Measurements from ENCODE around the gene DDX47.
"Not testable (repeated sequence)": the region's sequence is repeated elsewhere in the genome, so short reads cannot be mapped to it uniquely, and the experiment has no call there.

DDX47 gene

DNA sequence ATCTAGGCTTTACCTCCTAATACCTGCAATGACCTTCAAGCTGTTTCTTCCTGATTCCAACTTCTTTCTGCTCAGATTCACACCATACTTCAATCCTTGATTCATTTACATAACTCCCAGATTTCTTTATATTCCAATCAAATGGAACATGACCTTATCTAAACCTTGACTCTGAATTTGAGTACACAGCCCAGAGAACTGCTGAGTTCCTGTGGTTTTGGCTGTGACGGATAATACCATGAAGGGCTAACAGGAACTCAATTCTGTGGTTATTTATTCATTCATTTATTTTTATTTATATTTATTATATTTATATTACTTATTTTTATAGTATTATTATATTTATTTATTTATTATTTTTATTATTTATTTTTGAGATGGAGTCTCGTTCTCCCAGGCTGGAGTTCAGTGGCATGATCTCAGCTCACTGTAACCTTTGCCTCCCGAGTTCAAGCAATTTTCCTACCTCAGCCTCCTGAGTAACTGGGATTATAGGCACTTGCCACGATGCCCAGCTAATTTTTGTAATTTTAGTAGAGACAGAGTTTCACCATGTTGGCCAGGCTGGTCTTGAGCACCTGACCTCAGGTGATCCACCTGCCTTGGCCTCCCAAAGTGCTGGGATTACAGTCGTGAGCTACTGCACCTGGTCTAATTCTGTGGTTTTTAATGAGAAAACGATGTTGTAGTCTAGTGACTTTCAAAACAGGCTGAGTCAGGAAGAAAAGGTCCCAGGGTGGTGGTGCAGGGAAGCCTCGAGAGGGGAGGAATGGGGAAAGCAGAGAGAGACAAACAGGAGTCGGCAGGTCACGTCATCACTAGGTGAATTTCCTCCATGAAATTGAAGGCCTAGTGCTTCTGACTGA lies 16.0 kb upstream of the DDX47 start:
- no peak for DNase-seq (ENCODE audit: low read depth)

DNA sequence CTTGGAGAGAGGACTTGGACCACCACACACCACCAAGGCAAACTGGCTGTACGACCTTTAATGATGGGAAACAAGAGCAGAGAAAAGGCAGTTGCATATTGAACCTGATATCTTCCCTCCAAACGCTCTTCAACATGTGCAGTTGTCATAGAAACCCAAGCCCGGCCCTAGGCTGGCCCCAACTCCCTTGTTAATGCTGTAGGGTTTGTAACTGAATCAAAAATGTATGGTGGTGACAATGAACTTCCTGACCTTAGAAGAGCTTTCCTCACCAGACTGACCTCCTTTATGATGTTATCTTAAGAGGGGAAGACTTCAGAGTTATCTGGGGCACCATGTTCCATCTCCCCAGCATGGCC lies 15.4 kb upstream of the DDX47 start:
- DNase-seq (ENCODE audit: low read depth) = no peak

DNA sequence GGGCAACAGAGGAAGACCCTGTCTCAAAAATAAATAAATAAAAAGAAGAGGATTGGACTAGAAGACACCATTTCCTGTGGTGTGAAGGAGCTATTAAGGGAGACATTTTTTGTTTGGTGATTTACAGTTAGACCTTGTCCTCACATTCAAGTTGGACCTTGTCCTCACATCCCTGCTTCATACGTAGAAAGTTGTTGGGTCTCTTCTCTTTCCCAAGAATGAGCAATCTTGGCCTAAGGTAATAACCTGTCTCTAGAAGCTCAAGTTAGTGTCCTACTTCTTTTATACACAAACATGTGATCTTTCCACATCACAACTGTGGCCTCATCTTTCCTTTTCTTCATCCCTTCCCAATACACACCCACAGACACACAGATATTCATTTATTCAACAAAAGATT lies 14.7 kb upstream of the DDX47 start:
- DNase-seq (ENCODE audit: low read depth) = no peak

DNA sequence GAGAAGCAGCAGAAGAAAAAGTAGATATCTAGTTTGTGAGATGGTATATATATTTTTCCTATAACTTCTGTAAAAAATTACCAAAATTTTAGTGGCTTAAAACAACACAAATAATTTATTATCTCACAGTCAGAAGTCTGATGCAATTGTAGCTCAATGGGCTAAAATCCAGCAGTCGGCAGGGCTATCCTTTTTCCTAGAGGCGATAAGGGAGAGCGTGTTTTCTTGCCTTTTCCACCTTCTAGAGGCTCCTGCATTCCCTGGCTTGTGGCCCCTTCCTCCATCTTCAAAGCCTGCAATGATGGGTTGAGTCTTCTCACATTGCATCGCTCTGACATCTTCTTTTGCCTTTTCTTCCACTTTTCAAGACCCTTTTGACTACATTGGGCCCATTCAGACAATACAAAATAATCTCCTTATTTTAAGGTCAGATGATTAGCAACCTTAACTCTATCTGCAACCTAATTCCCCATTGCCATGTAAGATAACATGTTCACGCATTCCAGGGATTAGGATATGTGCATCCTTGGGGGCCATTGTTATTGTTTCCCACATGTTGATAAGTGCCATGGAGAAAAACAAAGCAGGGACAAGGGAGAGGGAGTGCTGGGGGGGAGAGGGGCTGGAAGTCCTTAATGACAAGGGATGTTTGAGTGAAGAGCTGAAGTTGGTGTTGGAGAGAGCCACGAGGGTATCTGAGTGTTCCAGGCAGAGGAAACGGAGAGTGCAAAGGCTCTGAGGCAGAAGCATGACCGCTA lies 13.8 kb upstream of the DDX47 start:
- DNase-seq (ENCODE audit: low read depth) = no peak

DNA sequence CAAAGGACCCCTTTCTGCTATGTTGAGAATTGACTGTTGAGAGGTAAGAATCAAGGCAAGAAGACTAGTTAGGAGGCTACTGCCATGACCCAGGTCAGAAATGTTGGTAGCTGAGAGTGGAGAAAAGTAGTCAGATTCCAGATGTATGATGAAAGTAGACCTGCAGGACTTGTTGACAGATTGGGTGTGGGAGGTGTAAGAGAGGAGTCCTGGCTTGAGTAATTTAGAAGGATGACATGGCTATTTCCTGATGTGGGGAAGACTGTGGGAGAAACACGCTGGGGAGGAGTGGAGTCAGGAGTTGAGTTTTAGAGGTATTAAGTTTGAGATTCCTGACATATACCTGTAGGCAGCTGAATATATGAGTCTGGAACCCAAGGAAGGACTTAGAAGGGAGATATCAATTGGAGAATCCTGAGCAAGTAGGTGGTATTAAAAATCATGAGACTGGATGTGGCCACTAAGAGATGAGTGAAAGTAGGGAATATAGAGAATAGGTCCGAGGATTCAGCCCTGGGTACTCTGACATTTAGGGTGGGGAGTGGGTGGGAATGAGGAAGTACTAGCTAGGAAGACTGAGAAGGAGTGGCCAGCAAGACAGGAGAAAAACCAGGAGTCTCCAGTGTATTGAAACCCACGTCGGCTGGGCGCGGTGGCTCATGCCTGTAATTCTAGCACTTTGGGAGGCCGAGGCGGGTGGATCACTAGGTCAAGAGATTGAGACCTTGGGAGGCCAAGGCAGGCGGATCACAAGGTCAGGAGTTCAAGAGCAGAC lies 12.6 kb upstream of the DDX47 start:
- DNase-seq (ENCODE audit: low read depth) = no peak

DNA sequence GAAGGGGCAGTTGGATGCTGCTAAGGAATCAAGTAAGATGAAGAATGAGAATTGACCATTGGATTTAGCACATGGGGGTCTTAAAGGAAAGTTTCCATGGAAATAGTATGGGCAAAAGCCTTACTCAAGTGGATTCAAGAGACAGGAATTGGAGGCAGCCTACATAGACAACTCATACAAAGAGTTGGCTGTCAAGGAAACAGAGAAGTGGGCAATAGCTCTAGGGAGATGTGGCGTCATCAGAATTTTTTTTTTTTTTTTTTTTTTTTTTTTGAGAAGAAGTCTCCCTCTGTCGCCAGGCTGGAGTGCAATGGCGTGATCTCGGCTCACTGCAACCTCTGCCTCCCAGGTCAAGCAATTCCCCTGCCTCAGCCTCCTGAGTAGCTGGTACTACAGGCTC lies 11.5 kb upstream of the DDX47 start:
- not testable (repeated sequence) for DNase-seq (ENCODE audit: low read depth)

DNA sequence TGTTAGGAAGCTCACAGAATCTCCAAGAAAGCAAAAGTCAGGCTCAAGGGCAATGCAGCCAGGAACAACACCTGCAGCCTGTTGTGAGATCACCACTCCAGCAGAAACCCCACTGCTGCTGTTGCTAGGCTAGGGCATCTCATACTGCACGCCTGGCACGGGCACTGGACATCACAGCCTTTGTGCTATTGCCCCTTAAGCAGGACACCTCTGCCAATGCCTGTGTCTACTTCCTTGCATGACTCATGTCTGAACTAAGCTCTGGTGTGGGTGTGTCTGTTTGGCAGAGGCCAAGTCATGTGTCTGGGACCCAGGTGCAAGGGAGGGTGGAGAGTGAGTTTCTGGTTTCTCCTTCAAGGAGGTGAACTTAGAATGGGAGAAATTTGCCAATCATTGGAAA lies 10.0 kb upstream of the DDX47 start:
- DNase-seq (ENCODE audit: low read depth) = no peak

DNA sequence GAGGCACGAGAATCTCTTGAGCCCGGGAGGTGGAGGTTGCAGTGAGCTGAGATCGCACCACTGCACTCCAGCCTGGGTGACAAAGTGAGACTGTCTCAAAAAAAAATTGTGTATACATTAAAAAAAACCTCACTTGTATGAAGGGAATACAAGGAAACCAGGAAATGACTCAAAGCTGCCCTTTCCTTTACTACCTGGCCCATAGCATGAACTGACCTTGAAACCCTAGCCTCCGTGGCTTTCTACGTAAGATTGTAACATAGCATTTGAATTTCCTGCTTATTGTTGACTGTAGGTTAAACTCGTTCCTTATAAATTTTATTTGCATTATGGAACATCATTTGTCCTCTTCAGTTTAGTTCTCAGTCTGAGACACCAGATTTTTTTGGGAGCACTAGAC lies 9.1 kb upstream of the DDX47 start:
- DNase-seq (ENCODE audit: low read depth) = no peak

DNA sequence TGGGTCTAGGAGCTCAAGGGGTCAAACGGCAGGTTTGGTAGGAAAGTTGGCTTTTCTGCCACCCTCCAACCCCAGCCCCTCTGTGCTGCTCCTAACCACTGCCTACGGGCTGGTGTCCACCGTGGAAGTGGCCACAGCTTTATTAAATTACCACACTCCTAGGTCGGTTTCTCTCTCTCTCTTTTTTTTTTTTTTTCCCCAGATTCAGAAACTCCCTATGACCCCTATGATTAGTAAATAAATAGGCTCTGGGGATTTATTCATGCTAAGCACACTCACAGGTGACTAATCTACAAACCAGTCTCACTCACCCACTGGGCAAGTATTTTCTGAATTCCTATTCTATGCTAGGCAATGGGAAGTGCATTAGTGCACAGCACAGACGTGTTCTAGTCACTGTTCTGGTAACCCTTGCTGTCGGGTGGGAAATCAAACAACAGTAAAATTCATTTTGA lies 8.7 kb upstream of the DDX47 start:
- peak; percentile 72 for DNase-seq (ENCODE audit: low read depth)

DNA sequence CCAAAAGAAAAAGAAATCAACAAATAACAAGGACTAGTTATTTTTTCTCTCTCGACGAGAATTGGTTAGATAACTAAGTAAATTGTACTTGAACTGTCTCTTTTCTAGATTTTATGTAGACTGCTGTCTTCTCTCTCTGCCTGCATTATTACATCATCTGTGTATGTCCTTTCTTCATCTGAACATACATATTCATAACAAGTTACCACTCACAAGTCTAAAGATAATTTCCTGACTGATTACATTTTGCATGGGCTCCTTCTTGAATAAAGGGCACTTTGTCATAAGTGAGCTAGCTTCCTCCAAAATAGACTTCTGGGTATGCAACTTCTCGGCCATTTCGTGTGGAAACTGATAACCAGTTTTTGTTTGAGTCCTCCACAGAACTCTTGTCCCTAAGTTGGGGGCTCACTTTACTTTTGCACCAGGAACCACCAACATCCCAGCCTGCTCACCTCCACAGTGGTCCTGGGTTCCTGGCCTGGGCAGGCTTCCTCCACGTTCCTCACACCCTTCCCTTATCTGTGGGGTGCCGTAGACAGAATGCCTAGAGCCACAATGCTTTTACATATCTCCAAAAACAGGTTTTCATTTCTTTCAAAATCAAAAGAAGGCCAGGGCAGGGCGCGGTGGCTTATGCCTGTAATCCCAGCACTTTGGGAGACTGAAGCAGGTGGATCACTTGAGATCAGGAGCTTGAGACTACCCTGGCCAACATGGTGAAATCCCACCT lies 6.2 kb upstream of the DDX47 start:
- DNase-seq (ENCODE audit: low read depth) = no peak

DNA sequence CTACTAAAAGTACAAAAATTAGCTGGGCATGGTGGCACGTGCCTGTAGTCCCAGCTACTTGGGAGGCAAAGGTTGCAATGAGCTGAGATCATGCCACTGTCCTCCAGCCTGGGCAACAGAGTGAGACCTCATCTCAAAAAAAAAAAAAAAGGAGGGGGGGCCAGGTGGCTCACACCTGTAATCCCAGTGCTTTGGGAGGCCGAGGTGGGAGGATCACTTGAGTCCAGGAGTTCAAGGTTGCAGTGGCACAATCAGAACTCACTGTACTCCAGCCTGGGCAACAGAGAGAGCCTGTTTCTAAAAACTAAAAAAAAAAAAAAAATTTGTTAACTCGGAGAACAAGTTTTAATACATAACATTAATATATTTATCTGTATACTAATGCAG lies 5.6 kb upstream of the DDX47 start:
- DNase-seq (ENCODE audit: low read depth) = not testable (repeated sequence)

DNA sequence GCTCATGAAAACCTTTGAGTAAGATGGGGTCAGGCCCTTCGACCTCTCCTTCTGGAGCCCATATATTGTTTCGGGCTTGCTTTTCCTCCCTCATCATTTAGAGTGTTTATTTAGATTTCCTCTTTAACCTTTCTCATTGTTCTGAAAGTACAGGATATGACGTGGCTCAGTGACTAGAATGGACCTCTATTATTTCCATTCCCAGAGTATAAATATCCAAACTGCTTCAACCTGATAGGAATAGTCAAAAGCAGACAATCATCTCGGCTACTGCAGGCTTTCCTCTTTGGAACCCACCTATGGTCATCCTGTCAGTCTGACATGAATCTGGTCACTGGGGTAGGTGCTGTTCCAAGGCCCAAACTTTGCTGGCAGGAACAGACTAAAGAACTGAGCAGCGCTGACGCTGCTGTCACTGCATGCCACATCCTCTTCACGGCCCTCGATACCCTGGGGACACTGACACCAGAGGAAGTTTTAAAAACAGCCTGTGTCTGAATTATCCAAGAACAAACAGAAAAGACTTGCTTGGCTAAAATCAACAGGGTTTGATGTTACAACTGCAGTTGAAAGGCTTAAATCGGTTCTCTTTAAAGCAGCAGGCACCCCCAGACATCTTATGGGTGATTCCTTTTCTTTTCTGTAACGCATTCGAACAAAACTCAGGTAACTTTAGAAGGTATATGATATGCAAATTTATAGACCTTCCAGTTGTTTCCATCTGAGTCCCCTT lies 5.0 kb upstream of the DDX47 start:
- no peak for DNase-seq (ENCODE audit: low read depth)

DNA sequence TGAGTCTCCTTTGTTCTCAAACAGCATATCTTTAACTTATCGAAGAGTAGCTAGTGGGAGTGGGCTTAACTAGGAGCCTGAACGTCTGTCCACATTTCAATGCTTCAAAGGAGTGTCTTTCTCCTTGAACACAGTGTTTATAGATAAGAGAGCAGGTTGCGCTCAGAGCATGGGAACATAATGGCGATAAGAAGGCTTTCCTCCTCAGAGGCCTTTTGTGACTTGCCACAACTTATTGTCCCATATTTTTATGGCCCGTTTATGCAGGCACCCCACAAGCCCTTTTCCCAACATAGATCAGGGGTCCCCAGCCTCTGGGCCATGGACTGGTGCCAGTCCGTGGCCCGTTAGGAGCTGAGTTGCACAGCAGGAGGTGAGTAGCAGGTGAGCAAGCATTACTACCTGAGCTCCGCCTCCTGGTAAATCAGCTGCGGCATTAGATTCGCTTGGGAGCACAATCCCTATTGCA lies 2.6 kb upstream of the DDX47 start:
- no peak for DNase-seq (ENCODE audit: low read depth)

DNA sequence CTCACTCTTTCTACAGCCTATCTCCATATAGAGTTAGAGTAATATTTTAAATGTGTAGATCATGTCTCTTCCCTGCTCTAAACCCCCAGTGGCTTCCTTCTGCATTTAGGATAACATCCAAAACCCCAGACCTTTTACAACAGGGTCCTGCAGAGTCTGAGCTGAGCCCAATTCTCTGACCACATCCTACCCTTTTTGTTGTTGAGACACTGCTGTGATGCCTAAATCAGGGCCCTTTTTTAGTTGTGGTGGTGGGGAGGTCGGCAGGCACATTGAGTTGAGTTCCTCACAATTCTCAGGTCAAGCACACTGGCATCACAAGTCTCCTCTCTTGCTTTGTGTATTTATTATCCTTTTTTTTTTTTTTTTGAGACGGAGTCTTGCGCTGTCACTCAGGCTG lies 1.8 kb upstream of the DDX47 start:
- DNase-seq (ENCODE audit: low read depth) = no peak

DNA sequence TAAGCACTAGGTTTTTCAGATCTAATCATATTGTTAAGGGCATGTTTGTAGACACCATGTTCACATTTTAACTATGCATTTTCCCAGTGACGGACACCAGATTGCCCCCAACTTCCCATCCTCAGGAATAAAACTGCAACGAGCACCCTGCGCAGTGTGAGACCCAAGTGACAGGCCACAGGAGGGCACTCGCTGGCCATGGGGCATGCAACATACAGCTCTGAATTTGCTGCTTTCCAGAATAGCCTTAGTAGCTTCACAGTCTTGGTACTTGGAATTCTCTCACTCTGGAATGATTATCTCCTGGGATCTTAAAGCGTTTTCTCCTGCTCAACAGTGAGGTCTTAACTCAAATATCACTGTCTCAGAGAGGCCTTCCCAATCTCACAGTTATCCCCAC lies 972 bp upstream of the DDX47 start:
- DNase-seq (ENCODE audit: low read depth) = no peak

DNA sequence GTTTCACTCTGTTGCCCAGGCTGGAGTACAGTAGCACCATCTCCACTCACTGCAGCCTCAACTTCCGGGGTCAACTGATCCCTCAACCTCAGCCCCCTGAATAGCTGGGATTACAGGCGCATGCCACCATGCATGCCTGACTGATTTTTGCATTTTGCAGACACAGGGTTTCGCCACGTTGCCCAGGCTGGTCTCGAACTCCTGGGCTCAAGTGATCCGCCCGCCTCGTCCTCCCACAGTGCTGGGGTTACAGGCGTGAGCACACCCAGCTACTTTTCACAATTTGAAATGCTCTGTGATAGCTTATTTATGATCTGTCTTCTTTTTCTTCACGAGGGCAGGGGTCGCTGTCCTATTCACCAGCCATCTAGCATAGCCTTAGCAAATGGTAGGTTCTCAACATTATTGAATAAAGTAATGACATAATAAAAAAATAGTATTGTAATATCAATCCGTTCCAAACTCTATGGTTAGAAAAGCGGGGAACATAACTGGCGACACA lies 477 bp upstream of the DDX47 start:
- no peak for DNase-seq (ENCODE audit: low read depth)

DNA sequence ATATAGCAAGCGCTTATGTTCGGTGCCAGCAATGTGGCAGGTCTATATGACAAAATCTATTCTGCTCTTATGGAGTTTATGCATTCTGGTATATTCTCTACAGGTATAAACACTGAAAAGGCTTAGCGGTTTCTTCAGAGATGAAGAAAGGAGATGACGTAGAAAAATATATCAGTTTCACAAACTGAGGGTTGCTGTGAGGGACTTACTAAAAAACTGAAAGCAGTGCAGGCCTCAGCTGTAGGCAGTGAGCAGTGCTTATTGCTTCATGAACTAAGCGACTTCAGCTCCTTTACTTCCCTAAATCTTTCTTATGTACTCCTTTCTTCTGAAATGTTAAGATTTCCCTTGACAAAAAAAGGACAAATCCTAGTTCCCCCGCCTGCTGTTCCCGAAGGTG lies 4.5 kb downstream of the DDX47 start:
- DNase-seq (ENCODE audit: low read depth) = no peak

DNA sequence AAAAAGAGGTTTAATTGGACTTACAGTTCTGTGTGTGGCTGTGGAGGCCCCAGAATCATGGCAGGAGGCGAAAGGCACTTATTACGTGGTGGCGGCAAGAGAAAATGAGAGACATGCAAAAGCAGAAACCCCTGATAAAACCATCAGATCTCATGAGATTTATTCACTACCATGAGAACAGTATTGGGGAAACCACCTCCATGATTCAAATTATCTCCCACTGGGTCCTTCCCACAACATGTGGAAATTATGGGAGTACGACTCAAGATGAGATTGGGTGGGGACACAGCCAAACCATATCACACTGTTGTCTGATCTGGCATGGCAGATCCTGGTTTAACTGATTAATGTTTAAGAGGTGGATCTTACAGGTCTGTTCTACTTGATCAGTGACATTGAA lies 5.6 kb downstream of the DDX47 start:
- no peak for DNase-seq (ENCODE audit: low read depth)

DNA sequence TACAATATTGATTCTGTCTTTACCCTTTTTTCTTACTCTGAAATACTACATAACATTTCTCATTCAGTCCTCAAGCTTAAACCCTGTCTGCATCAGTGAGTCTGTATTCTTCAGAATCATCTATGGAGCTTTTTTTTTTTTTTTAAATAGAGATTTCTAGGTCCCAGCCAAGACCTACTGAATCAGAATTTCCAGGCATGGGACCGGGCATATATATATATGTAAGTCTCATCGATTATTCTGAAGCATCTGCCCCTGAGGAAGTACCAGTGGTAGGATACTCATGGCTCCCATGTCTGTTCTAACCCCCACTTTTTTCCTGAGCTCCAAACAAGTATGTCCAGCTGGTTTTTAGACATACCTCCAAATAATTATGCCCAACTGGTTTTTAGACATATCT lies 6.1 kb downstream of the DDX47 start:
- DNase-seq (ENCODE audit: low read depth) = no peak

DNA sequence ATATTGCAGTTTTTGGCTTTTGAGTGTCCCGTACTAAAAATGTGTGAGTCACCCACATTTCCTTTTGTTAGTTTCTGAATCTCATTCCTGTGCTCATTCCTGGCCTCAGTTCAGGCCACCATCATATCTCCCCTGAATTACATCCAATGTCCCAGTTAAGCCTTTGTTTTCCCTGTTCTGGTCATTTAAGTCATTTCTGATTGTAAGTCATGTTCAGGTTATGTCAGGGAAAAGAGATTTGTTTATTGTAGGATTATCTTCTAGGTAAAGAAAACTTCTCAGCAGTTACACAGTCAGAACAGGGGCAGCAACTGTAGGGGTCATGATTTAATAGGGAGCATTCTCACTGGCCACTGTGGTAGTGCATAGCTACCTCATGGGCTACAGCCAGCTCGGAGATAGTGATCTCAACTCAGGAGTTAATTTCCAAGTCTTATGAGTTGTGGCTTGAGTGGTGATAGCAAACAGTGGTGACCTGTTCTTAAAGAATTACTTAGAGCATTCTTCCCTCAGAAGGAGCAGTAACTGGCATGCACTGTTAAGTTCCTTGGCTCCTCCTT lies 6.7 kb downstream of the DDX47 start:
- peak; percentile 90 for DNase-seq (ENCODE audit: low read depth)

DNA sequence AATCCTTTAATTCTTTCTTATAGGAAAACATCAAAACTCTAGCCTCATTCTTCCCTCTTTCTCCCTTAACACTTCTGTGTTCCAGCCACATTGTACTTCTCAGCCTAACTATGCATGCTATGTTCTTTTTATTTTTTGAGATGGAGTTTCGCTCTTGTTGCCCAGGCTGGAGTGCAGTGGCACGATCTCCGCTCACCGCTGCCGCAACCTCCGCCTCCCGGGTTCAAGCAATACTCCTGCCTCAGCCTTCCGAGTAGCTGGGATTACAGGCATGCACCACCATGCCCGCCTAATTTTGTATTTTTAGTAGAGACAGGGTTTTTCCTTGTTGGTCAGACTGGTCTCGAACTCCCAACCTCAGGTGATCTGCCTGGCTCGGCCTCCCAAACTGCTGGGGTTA lies 7.2 kb downstream of the DDX47 start:
- DNase-seq (ENCODE audit: low read depth) = not testable (repeated sequence)

Measured in GM04504 (cell line).